Measurements from ENCODE around the gene NDUFAF2.
"Not testable (repeated sequence)": the region's sequence is repeated elsewhere in the genome, so short reads cannot be mapped to it uniquely, and the experiment has no call there.

NDUFAF2 gene

DNA sequence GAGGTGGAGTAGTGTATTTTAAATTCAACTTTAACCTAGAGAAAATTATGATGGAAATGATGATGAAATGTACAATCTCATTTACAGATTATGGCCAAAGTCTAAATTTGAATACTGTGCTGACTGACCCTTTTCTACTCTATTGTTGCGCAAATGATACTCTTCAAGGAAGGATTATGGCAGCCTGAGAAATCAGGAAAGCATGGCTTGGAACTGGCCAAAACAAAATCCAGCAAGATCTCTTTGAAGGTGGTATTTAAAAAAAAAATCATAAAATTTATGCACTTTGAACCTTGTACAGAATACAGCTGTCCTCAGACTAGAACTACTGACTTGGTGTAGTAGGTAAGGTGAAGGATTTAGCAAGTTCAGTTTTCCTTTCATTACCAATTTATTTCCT lies 105.3 kb downstream of the NDUFAF2 start:
- DNase-seq (ENCODE audit: low spot score) = no peak

DNA sequence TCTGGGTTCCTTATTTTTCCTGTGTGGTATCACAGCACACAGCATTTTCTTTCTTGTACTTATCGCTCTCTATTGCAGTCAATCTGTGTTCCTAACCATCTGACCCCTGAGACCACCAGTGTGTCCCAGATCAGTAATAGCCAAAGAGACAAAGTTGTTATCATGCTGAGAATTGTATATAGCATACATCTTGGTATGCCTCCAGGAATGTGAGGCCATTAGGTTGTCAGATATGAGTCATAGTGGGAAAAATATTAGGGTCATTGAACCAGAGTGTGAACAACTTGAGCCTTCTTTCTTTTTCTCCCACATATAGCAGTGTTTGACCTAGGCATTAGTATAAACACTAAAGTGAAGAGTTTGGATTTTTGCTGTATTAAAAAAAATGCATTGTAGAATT lies 106.3 kb downstream of the NDUFAF2 start:
- DNase-seq (ENCODE audit: low spot score) = no peak

DNA sequence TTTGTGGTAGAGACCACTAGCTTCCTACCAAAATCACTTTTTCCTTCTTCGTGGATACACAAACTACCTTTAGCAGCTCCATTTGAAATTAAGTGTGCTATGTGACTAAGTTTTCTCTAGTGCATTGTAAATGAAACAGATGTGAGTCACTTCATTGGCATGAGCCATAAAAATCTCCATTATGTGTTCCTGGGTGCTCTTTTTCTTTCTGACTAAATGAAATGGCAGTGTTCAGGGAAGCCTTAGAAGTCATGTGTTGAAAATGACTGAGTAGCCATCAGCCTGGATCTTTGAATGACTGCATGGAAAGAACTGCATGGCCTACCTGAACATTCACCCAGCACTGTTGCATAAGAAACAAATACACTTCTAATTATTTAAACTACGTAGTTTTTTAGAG lies 107.9 kb downstream of the NDUFAF2 start:
- no peak for DNase-seq (ENCODE audit: low spot score)

DNA sequence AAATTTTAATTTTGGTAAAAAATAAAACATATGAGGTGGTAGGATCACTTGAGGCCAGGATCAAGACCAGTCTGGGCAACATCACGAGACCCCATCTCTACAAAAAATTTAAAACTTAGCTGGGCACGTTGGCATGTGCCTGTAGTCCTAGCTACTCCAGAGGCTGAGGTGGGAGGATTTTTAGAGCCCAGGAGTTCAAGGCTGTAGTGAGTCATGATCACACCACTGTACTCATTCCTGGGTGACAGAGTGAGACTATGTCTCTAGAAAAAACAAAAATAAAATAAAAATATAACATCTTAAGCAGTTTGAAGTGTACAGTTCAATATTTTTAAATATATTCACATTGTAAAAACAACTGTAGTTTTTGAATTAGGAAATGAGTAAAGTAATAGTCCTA lies 108.9 kb downstream of the NDUFAF2 start:
- DNase-seq (ENCODE audit: low spot score) = no peak

DNA sequence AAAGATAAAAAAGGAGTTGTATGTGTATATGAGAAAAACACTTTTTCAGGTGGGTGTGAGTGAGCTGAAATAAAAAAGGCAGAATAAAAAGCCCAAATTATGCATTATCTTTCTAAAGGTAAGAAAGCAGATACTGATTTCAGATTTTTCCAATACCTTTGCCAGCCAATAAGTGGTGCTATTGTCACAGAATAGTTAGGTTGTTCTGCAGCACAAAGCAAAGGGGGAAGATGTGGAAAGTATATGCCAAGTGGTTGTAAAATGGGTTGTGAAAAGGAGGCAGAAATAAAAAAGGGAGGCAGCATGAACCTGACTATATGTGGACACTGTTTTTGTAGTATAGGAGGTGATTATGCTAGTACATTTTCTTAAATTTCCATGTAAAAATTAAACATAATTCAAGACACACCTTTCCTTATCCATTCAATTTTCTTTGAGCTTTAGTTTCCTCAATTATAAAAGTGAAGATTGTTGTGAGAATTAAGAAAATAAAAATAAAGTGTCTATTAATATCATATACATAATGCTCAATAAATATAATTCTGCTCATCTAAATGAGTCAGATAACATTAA lies 110.5 kb downstream of the NDUFAF2 start:
- peak; percentile 10 for DNase-seq (ENCODE audit: low spot score)

DNA sequence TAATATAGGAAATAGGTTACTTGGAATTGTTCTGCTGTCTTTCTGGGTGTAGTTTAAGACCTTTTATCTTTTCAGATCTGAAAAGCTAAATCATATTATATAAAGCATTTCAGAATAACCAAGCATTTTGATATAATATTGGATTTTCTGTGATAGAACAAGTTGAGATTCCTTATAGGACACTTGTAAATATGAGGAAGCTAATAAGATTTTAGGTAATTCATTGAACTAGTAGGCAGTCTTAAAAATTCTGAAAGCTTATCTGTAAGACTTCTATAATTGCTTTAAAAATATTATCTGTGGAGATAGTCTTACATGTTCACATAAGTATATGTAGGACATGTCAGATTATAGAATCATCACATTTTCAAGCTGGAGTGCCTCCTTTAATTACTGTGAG lies 114.5 kb downstream of the NDUFAF2 start:
- no peak for DNase-seq (ENCODE audit: low spot score)

DNA sequence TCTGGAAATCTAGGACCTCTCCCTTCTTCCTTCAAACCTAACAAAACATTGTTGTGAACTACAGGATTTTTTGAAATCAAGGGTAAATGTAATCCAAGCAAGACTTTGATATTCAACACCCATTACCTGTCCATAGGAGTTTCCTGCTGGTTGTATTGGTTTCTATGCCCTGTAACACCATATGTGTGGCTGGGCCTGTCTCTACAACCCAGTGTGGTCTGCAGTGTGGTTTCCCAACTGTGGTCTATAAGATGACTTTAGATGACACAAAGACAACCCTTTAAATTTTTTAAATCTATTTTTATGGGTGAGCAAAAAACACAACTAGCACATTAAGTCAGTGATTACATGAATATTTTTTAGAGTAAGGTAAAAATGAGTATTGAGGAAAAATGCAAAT lies 124.1 kb downstream of the NDUFAF2 start:
- DNase-seq (ENCODE audit: low spot score) = no peak

DNA sequence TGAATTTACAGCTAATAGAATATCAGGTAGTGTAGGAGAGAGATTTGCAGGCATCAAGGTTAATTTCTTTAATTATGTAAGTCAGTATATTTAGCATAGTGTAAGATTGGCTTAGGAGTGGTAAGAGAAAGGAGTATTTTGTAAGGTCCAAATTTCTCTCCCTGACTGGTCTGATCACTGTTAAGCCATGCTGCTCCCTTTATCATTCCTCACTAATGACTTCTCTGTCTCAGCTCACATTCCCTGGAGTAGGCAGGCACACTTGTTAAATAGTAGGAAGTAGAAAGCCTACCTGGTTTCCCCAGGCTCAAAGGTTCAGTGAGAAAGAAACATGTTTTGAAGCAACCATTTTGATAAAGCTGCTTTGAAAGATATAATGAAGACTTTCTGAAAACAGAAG lies 126.5 kb downstream of the NDUFAF2 start:
- DNase-seq (ENCODE audit: low spot score) = no peak

DNA sequence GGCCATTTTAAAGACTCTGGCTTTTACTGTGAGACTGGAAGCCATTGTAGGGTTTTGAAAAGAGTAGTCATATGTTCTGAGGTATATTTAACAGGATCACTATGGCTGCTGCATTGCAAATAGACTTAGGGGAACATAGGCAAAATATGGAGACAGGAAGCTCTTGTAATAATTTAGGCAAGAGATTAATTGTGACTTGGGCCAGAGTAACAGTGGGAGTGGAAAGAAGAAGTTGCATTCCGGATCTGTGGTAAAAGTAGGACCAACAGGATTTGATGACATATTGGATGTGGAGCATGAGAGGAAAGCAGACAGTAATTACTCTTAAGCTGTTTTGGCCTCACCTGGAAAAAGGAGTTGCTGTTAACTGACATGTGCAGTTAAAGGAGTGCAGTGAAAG lies 131.6 kb downstream of the NDUFAF2 start:
- DNase-seq (ENCODE audit: low spot score) = no peak

DNA sequence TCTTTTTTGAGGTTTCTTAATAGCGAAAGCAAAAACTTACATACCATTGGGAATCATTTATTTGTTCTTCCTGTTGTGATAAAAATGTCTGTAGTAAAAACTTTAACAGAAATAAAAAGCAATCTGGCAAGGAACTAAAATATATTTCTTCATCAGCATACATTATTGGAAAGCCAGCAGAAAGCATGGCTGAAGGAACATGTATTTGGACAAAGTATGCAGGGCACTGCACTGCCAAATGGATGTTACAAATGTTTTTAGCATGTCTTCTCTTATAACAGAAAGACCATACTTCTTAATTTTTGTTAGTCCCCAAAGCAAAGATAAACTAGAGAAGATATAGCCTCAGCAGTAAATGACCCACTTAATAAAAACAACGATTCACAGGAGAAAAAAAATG lies 136.7 kb downstream of the NDUFAF2 start:
- DNase-seq (ENCODE audit: low spot score) = no peak

DNA sequence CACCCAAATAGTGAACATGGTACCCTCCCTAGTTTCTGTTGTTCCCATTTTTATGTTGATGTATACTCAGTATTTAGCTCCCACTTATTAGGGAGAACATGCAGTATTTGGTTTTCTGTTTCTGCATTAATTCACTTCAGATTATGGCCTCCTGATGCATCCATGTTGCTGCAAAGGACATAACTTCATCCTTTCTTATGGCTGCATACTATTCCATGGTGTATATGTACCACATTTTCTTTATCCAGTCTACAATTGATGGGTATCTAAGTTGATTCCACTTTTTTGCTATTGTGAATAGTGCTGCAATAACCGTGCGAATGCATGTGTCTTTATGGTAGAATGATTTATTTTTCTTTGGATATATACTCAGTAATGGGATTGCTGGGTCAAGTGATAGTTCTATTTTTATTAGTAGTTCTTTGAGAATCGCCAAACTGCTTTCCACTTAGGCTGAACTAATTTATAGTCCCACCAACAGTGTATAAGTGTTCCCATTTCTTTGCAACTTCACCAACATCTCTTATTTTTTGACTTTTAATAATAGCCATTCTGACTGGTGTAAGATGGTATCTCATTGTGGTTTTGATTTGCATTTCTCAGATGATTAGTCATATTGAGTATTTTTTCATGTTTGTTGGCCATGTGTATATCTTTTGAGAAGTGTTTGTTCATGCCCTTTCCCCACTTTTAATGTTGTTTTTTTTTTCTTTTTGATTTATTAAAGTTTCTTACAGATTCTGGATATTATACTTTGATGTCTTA lies 137.7 kb downstream of the NDUFAF2 start:
- DNase-seq (ENCODE audit: low spot score) = no peak

DNA sequence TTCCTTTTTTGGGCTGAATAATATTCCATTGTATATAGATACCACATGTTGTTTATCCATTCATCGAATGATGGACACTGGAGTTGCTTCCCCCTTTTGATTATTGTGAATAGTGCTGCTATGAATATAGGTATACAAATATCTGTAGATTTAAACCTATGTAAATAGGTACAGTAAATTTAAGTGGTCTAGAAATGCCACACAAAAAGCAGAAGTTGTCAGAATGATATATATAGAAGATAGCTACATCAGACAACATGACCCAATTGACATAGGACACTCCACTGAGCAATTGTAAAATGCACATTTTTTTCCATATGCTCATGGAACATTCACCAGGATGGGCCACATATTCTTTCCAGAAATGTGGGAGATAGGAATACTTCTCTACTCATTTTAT lies 139.7 kb downstream of the NDUFAF2 start:
- DNase-seq (ENCODE audit: low spot score) = no peak

DNA sequence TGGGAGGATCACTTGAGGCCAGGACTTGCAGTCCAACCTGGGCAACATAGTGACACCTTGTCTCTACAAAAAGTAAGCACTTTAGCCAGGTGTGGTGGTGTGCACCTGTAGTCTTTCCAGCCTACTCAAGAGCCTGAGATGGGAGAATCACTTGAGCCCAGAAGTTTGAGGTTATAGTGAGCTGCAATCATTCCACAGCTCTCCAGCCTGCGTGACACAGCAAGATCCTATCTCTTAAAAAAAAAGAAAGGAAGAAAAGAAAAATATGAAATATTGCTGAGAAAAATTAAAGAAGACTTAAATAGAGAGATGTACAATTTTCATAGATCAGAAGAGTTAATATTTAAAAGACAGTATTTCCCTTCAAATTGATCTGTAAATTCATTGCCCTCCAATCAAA lies 140.9 kb downstream of the NDUFAF2 start:
- no peak for DNase-seq (ENCODE audit: low spot score)

DNA sequence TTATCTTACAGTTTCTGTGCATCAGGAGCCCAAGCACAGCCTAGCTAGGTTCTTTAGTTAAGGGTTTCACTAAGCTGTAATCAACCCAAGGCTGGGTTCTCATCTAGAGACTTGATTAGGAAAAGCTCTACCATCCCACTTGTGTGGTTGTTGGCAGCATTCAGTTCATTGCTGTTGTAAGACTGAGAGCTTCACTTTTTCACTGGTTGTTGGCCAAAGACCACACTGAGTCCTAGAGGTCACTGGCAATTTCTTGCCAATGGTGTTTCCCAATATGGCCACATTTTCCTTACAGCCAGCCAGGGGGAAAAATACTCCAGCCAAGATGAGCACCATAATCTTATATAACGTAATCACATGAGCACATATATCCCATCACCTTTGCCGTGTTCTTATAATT lies 142.9 kb downstream of the NDUFAF2 start:
- no peak for DNase-seq (ENCODE audit: low spot score)

DNA sequence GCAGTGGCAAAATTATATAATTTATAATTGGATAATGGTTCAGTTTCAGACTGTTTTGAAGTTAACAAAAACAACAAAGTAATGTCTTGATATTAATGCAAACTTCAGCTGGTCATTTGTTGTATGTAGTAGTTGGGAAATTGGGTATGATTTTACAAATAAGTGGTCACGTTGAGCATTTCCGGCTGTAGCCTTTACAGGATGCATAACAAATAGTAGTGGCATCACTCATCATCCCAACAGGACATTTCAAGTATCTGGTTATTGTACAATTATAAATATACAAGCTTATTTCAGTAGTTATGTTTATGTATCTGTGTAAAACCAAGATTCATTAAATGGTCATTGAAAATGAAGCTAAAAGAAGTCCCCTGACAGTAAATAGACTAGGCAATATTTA lies 144.3 kb downstream of the NDUFAF2 start:
- DNase-seq (ENCODE audit: low spot score) = no peak

DNA sequence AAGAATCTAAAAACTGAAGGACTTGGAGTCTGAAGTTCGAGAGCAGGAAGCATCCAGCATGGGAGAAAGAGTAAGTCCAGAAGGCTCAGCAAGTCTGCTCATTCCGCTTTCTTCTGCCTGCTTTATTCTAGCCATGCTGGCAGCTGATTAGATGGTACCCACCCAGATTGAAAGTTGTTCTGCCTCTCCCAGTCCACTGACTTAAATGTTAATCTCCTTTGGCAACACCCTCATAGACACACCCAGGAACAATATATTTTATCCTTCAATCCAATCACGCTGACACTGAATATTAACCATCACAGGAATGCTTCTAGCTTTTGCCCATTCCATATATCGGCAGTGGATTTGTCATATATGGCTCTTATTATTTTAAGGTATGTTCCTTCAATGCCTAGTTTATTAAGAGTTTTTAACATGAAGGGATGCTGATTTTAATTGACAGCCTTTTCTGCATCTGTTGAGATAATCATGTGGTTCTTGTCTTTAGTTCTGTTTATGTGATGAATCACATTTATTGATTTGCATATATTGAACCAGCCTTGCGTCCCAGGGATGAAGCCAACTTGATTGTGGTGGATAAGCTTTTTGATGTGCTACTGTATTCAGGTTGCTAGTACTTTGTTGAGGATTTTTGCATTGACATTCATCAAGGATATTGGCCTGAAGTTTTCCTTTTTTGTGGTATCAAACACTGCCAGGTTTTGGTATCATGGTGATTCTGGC lies 148.2 kb downstream of the NDUFAF2 start:
- not testable (repeated sequence) for DNase-seq (ENCODE audit: low spot score)

DNA sequence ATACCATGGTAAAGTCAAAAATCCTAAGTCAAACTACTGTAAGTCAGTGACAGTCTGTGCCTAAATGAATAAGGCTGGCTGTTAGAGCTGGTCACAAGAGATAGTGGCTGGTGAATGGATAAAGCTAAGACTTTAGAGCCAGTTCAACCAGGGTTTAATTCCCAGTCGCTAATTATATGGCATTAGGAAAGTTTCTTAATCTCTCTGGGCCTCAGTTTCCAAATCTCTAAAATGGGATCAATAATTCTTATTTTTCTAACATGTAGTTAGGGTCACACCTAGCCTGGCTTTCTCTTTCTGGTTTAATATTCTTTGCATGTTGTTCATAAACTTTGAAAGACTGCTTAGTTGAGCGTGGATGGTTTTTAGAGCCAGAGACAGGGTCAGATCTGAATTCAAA lies 152.5 kb downstream of the NDUFAF2 start:
- no peak for DNase-seq (ENCODE audit: low spot score)

DNA sequence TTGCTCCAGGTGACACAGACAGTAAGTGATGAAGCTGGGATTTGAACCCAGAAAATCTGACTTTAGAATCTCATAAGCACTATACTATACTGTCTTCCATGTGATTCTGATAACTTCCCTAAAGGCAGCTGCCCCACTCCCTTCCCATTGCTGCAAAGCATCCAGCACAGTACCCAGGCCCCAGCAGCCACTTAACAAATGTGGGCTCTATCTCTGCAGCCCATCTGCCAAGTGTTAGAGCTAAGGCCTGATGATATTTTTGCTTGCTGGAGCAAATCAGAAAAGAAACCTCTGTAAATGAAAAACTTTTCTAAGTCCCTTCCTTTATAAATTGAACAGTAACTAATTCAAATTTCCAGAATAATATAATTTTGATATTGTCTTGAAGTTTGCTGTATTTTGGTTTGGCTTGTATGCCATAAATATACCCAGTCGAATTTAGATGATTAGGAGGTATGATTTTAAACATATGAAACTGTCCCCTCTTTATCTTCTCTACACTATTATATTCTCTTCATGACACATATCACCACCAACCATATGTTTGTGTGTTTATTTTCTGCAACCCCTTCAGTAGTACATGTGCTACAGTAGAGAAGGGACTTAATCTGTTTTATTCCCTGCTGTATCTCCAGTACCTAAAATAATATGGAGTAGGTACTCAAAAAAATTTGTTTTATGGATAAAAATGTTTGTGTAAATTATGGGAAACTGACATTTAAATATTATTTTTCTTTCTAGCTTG lies 153.4 kb downstream of the NDUFAF2 start:
- DNase-seq (ENCODE audit: low spot score) = no peak

DNA sequence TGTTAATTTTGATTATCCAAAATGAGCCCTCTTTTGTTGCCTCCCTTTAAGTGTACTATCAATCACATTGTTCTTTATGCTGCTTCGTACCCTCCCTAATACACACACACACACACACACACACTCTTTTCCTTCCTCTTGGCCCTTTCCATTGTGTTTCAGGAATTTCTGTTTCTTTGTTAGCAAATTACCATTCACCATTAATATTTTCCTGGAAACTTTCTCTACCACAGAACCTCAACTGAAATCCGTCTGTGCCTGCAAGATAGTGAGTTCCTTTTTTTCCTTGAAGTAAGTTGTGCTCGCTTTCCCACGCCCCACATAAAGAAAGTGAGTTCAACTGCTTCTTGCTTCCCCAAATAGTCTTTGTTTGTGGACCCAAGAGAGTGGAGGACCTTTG lies 155.4 kb downstream of the NDUFAF2 start:
- DNase-seq (ENCODE audit: low spot score) = no peak

DNA sequence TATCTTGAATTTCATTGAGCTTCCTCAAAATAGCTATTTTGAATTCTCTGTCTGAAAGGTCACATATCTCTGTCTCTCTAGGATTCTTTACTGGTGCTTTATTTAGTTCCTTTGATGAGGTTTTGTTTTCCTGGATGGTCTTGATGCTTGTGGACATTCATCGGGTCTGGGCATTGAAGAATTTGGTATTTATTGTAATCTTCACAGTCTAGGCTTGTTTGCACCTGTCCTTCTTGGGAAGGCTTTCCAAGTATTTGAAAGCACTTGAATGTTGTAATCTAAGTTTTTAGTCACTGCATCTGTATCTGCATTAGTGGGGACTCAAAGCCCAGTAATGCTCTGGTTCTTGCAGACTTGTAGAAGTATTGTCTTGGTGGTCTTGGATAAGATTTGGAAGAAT lies 169.4 kb downstream of the NDUFAF2 start:
- no peak for DNase-seq (ENCODE audit: low spot score)

DNA sequence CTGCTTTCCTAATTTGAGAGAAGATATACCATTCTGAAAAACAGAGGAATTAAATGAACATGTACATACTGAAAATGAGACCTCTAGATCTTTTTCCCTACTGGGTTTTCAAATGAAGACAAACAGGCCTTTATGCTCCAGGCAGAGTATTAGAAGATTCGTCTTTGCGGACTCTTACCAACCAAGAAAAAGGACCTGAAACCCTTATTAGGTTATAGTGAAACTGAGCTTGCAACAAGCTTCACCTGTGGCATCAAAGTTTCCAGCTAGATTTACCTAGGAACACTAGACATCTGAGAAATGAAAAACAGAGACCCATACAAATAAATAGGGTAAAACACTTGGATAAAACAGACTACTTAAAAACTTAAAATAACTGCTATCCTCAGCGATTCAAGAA lies 171.0 kb downstream of the NDUFAF2 start:
- DNase-seq (ENCODE audit: low spot score) = no peak

DNA sequence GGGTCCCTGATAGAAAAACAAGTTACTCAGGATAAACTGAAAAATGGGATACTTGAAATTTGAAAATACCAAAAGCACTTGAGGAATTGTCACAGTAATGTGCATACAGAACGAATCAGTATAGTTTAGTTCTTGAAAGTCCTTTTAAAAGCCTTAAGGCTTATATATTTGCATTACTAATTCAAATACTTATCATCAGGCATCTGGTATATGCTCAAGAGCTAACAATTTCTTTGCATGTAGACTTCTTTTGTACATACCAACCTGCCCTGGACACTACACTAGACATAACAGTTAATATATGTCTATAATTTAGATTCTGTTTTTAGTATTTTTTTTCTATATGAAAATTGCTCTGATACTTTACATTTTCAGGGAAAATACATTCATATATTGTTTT lies 174.1 kb downstream of the NDUFAF2 start:
- no peak for DNase-seq (ENCODE audit: low spot score)

DNA sequence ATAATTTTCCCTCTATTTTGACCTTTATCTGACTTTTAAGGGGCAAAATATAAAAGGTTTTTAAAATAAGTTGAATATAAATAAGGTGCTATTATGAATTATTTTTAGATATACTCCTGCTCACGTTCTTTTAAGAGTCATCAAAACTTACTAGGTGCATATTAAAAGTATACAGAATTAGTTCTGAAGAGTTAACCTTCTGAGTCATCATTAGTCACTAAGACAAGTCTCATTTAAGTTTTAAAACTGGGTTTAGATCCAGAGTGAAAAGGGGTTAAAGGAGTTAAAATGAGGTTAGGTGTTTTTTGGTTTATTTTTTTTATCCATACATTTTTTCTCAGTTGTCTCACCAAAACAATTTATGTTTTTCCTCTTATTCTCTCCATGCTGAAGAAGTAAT lies 175.5 kb downstream of the NDUFAF2 start:
- DNase-seq (ENCODE audit: low spot score) = no peak

Measured in HuH-7.5 (cell line).